SH-SY5Y (cell line): ENCODE results near the gene IFNL2.

Experiments used
- GATA2 ChIP-seq: IDR thresholded peaks from 2 replicates; pipeline ENCODE4 v1.6.1; 2011; ENCODE audit warnings: mild to moderate bottlenecking, low read depth, low read length
- GATA3 ChIP-seq: IDR thresholded peaks from 2 replicates; pipeline ENCODE4 v1.6.1; 2011; ENCODE audit warnings: low read depth, mild to moderate bottlenecking, low read length, moderate library complexity

- TF ChIP-seq GATA3 (no peak), GATA2 (no peak)
Measured at GRCh38 chr19:39240421-39240820, 27.8 kb upstream of the IFNL2 start.
